GM19324 (cell line): ENCODE measurements around the gene CDK8.
A peak's percentile ranks its signal among the peaks of the same experiment; 100 is the strongest.
"Not testable (repeated sequence)": the region's sequence is repeated elsewhere in the genome, so short reads cannot be mapped to it uniquely, and the experiment has no call there.

ENCODE experiments used
- ATAC-seq: cut with Tn5 transposase; IDR thresholded peaks from one replicate; pipeline ENCODE4 v1.9.1; 2021; ENCODE audit warnings: mild to moderate bottlenecking, moderate library complexity; ENCODE audit not compliant: unreplicated experiment, low FRiP score

Gene CDK8

GRCh38 chr13:26310003-26310402 lies 56.1 kb downstream of the CDK8 start:
- no peak for ATAC-seq

DNA sequence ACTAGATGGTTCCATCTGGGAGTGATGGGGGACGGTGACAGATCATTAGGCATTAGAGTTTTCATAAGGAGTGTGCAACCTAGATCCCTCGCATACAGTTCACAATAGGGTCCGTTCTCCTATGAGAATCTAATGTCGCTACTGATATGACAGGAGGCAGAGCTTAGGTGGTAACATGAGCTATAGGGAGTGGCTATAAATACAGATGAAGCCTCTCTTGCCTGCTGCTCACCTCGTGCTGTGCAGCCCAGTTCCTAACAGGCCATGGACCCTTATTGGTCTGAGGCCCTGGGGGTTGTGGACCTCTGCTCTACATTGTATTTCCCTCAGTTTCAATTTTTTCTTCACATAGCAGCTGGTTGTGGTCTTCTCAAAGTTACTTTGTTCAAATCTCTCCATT lies 56.5 kb downstream of the CDK8 start:
- ATAC-seq, result no peak

GRCh38 chr13:26312019-26312418 lies 58.1 kb downstream of the CDK8 start:
- not testable (repeated sequence) for ATAC-seq

DNA sequence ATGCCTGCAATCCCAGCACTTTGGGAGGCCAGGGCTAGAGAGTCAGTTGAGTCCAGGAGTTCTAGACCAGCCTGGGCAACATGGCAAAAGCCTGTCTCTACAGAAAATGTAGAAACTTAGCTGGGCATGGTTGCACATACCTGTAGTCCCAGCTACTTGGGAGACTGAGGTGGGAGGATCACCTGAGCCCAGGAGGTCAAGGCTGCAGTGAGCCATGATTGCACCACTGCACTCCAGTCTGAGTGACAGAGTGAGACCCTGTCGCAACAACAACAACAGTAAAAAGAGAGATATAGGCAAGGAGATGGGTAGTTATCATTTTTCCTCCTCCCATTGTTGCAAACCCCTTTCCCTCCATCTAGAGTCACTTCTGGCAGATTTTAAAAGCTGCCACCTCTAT lies 62.2 kb downstream of the CDK8 start:
- ATAC-seq, result not testable (repeated sequence)

DNA sequence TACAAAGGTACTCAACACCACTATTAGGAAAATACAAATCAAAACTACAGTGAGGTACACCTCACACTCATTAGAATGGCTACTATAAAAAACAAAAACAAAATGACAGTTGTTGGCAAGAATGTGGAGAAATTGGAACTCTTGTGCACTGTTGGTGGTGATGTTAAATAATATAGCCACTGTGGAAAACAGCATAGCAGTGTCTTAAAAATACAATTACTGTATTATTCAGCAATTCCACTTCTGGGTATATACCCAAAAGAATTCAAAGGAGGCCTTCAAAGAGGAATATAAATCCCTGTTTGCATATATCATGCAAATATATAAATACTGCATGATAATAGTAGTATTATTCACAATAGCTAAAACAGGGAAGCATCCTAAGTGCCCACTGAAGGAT lies 66.8 kb downstream of the CDK8 start:
- ATAC-seq, result no peak

DNA sequence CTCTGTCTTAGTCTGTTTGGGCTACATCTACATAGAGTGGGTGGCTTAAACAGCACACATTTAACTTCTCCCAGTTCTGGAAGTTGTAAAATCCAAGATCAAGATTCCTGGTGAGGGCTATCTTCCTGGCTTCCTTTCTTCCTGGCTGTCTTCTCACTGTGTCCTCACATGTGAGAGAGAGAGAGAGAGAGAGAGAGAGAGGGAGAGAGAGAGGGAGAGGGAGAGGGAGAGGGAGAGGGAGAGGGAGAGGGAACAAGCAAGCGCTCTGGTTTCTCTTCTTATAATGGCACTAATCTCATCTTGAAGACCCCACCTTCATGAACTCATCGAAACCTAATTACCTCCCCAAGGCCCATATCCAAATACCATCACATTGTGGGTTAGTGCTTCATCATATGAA lies 69.2 kb downstream of the CDK8 start:
- ATAC-seq, result no peak

GRCh38 chr13:26323764-26324163 lies 69.8 kb downstream of the CDK8 start:
- no peak for ATAC-seq

DNA sequence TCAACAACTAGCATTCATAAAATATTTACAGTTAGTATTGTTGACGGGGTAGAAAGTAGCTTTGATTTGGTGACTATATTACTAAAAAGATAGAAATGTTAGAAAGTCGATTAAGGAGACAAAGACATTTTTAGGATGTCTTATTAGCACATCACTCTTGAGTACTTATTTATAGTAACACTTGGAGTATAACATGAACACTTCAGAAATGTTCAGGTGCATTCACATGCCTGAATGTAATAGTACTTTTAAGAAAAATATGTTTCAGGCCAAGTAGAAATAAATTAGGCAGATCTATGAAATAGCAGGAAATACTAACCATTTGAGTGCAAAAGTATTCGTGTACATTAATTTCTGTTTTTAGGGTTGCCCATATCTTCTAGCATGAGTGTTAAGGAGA lies 70.4 kb downstream of the CDK8 start:
- no peak for ATAC-seq

- ATAC-seq, result no peak
Measured at GRCh38 chr13:26324867-26325266, 70.9 kb downstream of the CDK8 start.

- ATAC-seq, result peak; percentile 52
Measured at GRCh38 chr13:26325876-26326275, 71.9 kb downstream of the CDK8 start.

DNA sequence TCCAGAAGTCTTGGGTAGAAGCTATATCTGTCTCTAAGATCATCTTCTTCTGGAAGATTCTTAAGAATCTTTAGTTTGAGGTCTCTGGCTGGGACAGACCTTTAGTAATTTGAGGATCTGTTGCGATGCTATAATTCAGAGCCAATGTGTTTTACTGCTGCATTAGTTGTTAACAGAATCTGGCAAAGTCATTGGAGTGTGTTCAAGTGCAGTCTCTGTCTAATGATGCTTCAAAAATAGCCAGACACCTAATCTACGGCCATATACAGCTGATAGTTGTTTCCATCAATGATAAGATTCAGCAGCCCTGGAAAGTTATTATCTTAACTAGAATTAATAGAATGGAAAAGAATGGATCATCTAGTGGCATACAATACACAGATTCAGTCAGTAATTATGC lies 72.6 kb downstream of the CDK8 start:
- ATAC-seq, result no peak

DNA sequence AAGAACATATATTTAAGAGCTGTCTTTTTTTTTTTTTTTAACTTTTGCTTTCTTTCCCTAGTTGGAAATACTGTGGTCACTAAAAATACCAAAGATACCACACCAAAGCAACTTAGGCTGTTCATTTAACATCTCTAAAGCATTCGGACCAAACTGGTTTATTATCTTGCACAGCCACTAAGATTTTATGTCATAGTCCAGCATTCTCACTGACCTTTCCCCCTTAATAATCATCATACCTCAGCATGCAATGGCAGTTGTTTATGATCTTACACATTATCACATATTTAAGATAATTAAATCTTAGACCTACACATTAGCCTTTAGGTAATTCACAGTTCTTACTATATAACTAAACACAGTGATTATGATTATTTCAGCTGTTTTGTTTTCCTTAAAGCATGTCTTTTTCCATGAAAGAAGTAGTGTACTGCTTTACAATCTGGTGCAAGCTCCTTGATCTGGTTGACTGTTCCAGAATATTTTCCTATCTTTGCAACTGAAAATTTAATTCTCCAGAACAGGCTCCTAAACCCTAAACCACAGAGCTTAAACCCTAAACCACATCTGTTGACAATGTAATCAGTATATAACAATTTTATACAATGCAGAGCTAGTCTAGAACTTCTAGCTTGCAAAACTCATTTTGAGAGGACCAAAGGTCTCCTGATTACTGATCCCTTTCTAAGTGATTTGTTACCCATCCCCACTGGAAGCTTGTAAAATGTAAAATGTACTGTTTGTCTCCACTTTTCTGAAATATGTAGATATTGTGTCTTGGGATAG lies 74.2 kb downstream of the CDK8 start:
- no peak for ATAC-seq

DNA sequence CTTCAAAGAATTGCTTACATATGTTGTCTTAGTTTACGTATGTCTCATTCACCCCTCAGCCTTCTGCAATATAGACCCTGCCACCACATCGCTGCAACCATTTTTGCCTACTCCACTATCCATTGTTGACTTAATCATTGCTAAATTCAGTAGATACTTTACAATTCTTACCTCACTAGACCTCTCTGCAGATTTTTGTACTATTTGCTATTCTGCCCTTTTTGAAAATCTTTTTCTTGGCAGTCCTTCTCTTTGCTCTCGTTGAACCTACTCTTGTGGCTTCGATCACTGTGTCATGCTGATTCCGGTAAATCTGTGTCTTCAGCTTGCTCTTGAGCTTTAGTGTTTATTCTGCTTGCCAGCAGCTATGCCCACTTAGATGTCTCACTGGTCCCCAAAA lies 81.2 kb downstream of the CDK8 start:
- ATAC-seq, result no peak

DNA sequence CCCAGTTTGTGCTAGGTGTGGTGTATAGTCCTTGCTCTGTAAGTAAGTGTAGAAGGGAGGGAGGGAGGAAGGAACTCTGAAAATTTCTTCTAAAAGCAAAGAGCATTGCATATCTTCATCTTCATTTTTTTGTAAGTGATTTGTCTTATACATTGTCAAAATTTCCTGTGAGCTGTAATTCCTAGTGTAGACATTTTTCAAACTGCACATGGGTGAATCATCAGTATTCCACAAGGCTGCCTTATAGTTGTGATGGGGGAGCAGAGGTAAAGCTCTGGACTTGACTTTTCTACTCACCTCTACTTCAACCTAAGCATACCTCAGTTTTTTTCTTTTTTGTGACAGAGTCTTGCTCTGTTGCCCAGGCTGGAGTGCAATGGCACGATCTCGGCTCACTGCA lies 86.9 kb downstream of the CDK8 start:
- ATAC-seq, result no peak

DNA sequence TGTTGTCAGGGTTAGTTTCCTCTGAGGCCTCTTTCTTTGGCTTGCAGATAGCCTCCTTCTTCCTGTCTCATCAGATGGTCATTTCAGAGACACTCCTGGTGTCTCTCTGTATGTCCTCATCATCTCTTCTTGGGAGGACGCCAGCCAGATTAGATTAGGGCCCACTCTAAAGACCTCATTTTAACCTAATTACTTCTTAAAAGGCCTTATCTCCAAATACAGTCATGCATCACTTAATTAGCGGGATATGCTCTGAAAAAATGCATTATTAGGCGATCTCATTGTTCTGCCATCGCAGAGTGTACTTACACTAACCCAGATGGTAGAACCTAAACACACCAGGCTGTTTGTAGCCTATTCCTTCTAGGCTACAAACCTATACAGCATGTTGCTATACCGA lies 89.0 kb downstream of the CDK8 start:
- no peak for ATAC-seq

DNA sequence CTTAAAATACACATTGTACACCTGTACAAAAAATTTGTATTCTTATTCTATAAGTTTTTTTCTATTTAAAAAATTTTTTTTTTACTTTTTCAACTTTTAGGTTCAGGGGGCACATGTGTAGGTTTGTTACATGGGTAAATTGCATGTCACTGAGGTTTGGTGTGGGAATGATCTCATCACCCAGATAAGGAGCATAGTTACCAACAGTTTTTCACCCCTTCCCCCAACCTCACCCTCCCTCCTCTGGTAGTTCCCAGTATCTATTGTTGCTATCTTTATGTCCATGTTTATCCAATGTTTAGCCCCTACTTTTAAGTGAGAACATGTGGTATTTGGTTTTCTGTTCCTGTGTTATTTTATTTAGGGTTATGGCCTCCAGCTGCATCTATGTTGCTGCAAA lies 89.9 kb downstream of the CDK8 start:
- ATAC-seq, result no peak

DNA sequence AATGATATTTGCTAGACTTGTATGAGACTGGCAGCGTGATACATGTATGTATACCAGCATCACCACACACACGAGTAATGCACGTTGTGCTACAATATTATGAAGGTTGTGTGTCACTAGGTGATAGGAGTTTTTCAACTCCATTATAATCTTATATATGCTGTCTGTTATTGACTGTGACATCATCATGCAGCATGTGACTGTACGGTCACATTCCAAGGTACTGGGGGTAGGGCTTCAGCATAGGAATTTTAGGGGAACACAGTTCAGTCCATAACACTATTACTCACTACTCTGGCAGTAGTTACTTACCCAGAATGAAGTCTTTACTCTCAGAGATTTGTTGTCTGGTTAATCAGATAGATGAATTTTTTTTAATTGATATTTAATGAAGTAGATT lies 91.1 kb downstream of the CDK8 start:
- ATAC-seq, result no peak

GRCh38 chr13:26348966-26349365 lies 95.0 kb downstream of the CDK8 start:
- ATAC-seq, result no peak

DNA sequence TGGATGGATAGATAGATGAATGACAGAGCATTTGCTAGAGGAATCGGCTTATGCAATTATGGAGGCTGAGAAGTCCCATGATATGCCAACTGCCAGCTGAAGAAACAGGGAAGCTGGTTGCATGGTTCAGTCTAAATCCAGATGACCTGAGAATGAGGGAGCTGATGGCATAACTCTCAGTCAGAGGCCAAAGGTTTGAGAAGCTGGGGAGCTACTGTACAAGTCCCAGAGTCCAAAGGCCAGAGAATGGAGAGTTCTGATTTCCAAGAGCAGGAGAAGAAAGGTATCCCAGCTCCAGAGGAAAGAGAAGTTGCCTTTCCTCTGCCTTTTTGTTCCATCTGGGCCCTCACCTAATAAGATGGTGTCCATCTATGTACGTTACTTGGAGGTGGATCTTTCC lies 108.3 kb downstream of the CDK8 start:
- no peak for ATAC-seq

- ATAC-seq, result no peak
Measured at GRCh38 chr13:26370553-26370952, 116.6 kb downstream of the CDK8 start.

DNA sequence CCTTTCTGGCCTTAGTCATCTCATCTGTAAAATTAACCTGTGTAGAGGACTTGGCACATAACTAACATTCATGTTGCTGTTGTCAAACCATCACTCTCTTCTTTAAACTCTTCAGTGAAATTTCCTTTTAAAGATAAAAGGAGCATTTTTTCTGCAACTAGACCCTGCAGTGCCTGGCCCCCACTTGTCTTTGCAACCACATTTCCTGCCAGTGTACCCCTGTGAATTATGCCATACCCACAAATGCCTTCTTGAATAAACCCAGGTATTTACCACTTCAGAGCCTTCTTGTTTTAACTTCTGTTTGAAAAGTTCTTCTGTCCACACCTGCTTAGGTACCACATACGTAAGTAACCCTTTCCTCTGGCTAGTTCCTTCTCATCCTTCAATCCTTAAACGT lies 118.8 kb downstream of the CDK8 start:
- no peak for ATAC-seq

- no peak for ATAC-seq
Measured at GRCh38 chr13:26376430-26376829, 122.5 kb downstream of the CDK8 start.

DNA sequence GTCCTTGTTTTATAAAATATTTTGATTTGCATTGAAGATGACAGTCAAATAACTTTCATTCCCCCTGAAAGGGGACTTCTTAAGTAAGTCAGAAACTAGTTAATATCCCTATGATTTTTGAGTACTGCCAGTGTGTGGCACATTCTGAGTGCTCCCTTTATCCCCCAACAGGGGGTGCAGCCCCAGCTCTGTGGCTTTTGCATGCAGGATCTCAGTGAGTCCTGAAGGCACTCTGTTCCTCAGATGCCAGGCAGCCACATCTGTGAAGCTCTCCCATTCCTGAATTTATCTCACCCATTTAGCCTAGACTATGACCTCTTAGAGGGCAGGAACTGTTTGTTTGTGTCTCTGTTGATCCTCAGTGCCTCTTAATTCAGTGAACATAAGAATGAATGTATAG lies 123.1 kb downstream of the CDK8 start:
- ATAC-seq, result no peak
